Left ventricle myocardium inferior (tissue), 1 donor: Measurements from ENCODE around the gene PLXNA4. TPM values are rescaled to one million over a fixed set of nuclear protein-coding genes. Genes with fewer than 3 reads are reported as not detected.

Source experiments
- DNase-seq: peaks from one replicate; pipeline ENCODE4 v3.0.0-alpha.2; 2020
- H3K27ac ChIP-seq: fragments of 200-600 bp; replicated peaks from 2 replicates; pipeline ENCODE4 v1.8.0; 2021
- H3K27me3 ChIP-seq: fragments of 200-600 bp; 2 replicates; pipeline ENCODE4 v1.8.0; 2021; ENCODE audit warnings: low read depth
- H3K36me3 ChIP-seq: fragments of 200-600 bp; 2 replicates; pipeline ENCODE4 v1.8.0; 2021
- H3K4me1 ChIP-seq: fragments of 200-600 bp; 2 replicates; pipeline ENCODE4 v1.8.0; 2021
- H3K4me3 ChIP-seq: fragments of 200-600 bp; 2 replicates; pipeline ENCODE4 v1.8.0; 2021; ENCODE audit warnings: mild to moderate bottlenecking, moderate library complexity
- H3K9me3 ChIP-seq: fragments of 200-600 bp; replicated peaks from 2 replicates; pipeline ENCODE4 v1.8.0; 2021
- CTCF ChIP-seq: fragments of 200-600 bp; IDR thresholded peaks from 2 replicates; pipeline ENCODE4 v1.8.0; 2021; ENCODE audit warnings: antibody characterized with exemption, mild to moderate bottlenecking, borderline replicate concordance
- intact Hi-C: fragments of 100-400 bp; cut with micrococcal nuclease; formaldehyde crosslinking; loops from one replicate; pipeline ENCODE4 v1.11.0; 2022
- total RNA-seq: library from RNA; stranded (reverse); fragmentation: NEBNext Ultra II Directional; extraction: Animal tissue kit (Norgen Biotek cat#: 25700); gene quantifications from one replicate; pipeline ENCODE4 v1.2.1, GENCODE V29; 2021
- donor health status: DM: no; HTN: yes; CAD: no; lungs with severe emphysema.

Gene PLXNA4
- total RNA-seq, 1 donor from 2014 or later, result 18.1 TPM

- Histone ChIP-seq H3K27me3 (peaks cover 8% of the 10 kb centered on the region), H3K9me3 (no peaks in the 10 kb centered on the region), H3K27ac (no peak overlapping the region), H3K36me3 (no peaks in the 10 kb centered on the region), H3K4me3 (no peak overlapping the region), H3K4me1 (peaks cover 8% of the 10 kb centered on the region)
- no peak for DNase-seq
- intact Hi-C loops, result no loop called here
- no peak for TF ChIP-seq CTCF
These were observed 12.2 kb downstream of the PLXNA4 start for GRCh38 chr7:132564090-132564489.

DNA sequence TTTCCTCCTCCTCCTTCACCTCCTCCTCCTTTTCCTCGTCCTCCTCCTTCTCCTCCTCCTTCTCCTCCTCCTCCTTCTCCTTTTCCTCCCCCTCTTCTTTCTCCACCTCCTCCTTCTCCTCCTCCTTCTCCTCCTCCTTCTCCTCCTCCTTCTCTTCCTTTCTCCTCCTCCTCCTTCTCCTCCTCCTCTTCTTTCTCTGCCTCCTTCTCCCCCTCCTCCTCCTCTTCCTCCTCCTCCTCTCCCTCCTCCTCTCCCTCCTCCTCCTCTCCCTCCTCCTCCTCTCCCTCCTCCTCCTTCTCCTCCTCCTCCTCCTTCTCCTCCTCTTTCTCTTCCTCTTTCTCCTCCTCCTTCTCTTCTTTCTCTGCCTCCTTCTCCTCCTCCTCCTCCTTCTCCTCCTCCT is 13.6 kb downstream of the PLXNA4 start:
- H3K27me3 ChIP-seq, result peaks cover 8% of the 10 kb centered on the region
- intact Hi-C loops, result no loop called here
- H3K4me1 ChIP-seq, result no peaks in the 10 kb centered on the region
- H3K36me3 ChIP-seq, result no peaks in the 10 kb centered on the region
- no peak overlapping the region for H3K27ac ChIP-seq
- no peaks in the 10 kb centered on the region for H3K9me3 ChIP-seq
- DNase-seq, result no peak
- TF ChIP-seq CTCF, result no peak
- no peak overlapping the region for H3K4me3 ChIP-seq

- peaks cover 8% of the 10 kb centered on the region for H3K27me3 ChIP-seq
- no peak overlapping the region for H3K27ac ChIP-seq
- H3K4me1 ChIP-seq, result no peaks in the 10 kb centered on the region
- H3K36me3 ChIP-seq, result no peaks in the 10 kb centered on the region
- no peaks in the 10 kb centered on the region for H3K9me3 ChIP-seq
- no peak for TF ChIP-seq CTCF
- intact Hi-C loops, result no loop called here
- no peak for DNase-seq
- H3K4me3 ChIP-seq, result no peak overlapping the region
These were observed 14.5 kb downstream of the PLXNA4 start for GRCh38 chr7:132561763-132562162.

DNA sequence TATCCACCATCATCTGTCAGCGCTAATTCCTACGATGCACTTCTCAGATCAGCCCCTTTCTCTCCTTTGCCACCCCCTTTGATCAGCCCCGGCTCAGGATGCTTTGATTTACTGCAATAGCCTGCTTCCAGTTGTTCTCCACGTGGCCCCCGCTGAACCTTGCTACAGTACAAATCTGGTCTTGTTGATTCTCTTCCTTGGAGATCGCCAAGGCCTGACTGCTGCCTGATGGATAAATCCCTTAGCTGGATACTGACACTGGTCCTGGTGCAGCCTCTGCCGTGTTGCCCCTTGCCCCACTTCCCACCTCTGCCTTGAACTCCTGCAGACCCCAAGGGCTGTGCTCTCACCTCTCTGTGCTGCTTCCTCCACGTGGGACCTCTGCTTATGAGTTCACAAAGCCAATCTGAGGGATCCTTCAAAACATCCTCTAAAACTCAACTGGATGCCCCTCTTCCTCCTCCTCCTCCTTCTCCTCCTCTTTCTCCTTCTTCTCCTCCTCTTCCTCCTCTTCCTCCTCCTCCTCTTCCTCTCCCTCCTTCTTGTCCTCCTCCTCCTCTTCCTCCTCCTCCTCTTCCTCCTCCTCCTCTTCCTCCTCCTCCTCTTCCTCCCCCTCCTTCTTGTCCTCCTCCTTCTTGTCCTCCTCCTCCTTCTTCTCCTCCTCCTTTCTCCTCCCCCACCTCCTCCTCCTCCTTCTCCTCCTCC is 15.3 kb downstream of the PLXNA4 start:
- H3K36me3 ChIP-seq, result no peaks in the 10 kb centered on the region
- no peak for TF ChIP-seq CTCF
- peaks cover 8% of the 10 kb centered on the region for H3K27me3 ChIP-seq
- no peak for DNase-seq
- H3K4me1 ChIP-seq, result no peaks in the 10 kb centered on the region
- no peak overlapping the region for H3K27ac ChIP-seq
- intact Hi-C loops, result no loop called here
- H3K4me3 ChIP-seq, result no peak overlapping the region
- no peaks in the 10 kb centered on the region for H3K9me3 ChIP-seq

GRCh38 chr7:132560105-132560504 is 16.2 kb downstream of the PLXNA4 start:
- Histone ChIP-seq H3K9me3 (no peaks in the 10 kb centered on the region), H3K4me1 (no peaks in the 10 kb centered on the region), H3K36me3 (no peaks in the 10 kb centered on the region), H3K27me3 (peaks cover 8% of the 10 kb centered on the region), H3K4me3 (no peak overlapping the region), H3K27ac (no peak overlapping the region)
- intact Hi-C loops, result no loop called here
- TF ChIP-seq CTCF, result no peak
- DNase-seq, result no peak
